Endothelial cell of umbilical vein (primary cell): ENCODE data around the gene RBKS. TPM values are rescaled to one million over a fixed set of nuclear protein-coding genes. Genes with fewer than 3 reads are reported as not detected.

Source experiments
- BruUV-seq: library from RNA; stranded (reverse); fragments of 400-500 nt; replicated peaks from 2 replicates; lab custom pipeline; 2021; lab: Mats Ljungman, UMichigan
- CTCF ChIA-PET: fragments of 300-600, 350-600 bp; sonication (Branson Sonifier 250); formaldehyde crosslinking; loops from one replicate; lab custom pipeline; 2021; ENCODE audit warnings: antibody characterized with exemption, inconsistent platforms; lab: Charles Lee
- POLR2A ChIA-PET: fragments of 300-600, 350-600 bp; sonication (Branson Sonifier 250); formaldehyde crosslinking; loops from one replicate; lab custom pipeline; 2021; ENCODE audit warnings: antibody characterized with exemption, inconsistent platforms; lab: Charles Lee
- DNase-seq: peaks from one replicate; pipeline ENCODE4 v3.0.0-alpha.2; 2011; ENCODE audit warnings: low read depth, low spot score
- FAIRE-seq: peaks from 2 replicates; lab custom pipeline; 2011; peaks lifted over from hg19 to GRCh38; lab: Jason Lieb, UNC
- H2AFZ ChIP-seq: 2 replicates; pipeline ENCODE4 v1.6.0; 2012; ENCODE audit warnings: low read depth, low read length, control low read depth, inconsistent platforms
- H3K27ac ChIP-seq: 2 replicates; pipeline ENCODE4 v1.5.1; 2011; ENCODE audit warnings: low read depth, mild to moderate bottlenecking, control low read depth, low read length, moderate library complexity; ENCODE audit not compliant: insufficient read depth
- H3K27me3 ChIP-seq, 2 experiments: 2 replicates each; pipeline versions ENCODE4 v1.6.0 to v1.6.1; 2011; ENCODE audit warnings: low read length in 2 of 2, mixed read lengths in 1 of 2; ENCODE audit not compliant: control insufficient read depth in 2 of 2, insufficient read depth in 2 of 2
- H3K36me3 ChIP-seq, 2 experiments: 2 replicates in 1 of 2; 3 replicates in 1 of 2; pipeline ENCODE4 v1.5.1; 2011; ENCODE audit warnings: low read length in 2 of 2, mild to moderate bottlenecking in 1 of 2, moderate library complexity in 1 of 2; ENCODE audit not compliant: control insufficient read depth in 2 of 2, insufficient read depth in 2 of 2; ENCODE audit errors: extremely low read depth in 1 of 2
- H3K4me1 ChIP-seq: 3 replicates; pipeline ENCODE4 v1.5.1; 2011; ENCODE audit warnings: mild to moderate bottlenecking, low read length; ENCODE audit not compliant: control insufficient read depth, insufficient read depth; ENCODE audit errors: extremely low read depth
- H3K4me2 ChIP-seq: 2 replicates; pipeline ENCODE4 v1.6.1; 2011; ENCODE audit warnings: low read length, control low read depth, mixed read lengths; ENCODE audit not compliant: insufficient read depth
- H3K4me3 ChIP-seq, 3 experiments: fragments of 200-600 bp in 1 of 3; sonication (generic), shearing (Covaris generic) in 1 of 3; replicated peaks in 1 of 3; 2 replicates each; pipeline ENCODE4 v1.5.1; 2011 to 2016; ENCODE audit warnings: control low read depth in 3 of 3, low read length in 3 of 3, mild to moderate bottlenecking in 2 of 3, inconsistent platforms in 1 of 3, low read depth in 1 of 3, moderate library complexity in 1 of 3; ENCODE audit not compliant: insufficient read depth in 1 of 3
- H3K79me2 ChIP-seq: 2 replicates; pipeline ENCODE4 v1.6.0; 2012; ENCODE audit warnings: low read length, inconsistent platforms; ENCODE audit not compliant: control insufficient read depth, insufficient read depth
- H3K9ac ChIP-seq: replicated peaks from 2 replicates; pipeline ENCODE3; 2011; ENCODE audit warnings: low read length, control low read depth; ENCODE audit not compliant: insufficient read depth; ENCODE audit errors: extremely low read depth
- H3K9me1 ChIP-seq: replicated peaks from 3 replicates; pipeline ENCODE4 v1.6.0; 2011; ENCODE audit warnings: mild to moderate bottlenecking, low read length; ENCODE audit not compliant: control insufficient read depth, insufficient read depth; ENCODE audit errors: extremely low read depth
- H3K9me3 ChIP-seq: replicated peaks from 2 replicates; pipeline ENCODE4 v1.5.1; 2012; ENCODE audit warnings: low read length, inconsistent platforms; ENCODE audit not compliant: control insufficient read depth, insufficient read depth
- H4K20me1 ChIP-seq: replicated peaks from 2 replicates; pipeline ENCODE3; 2011; ENCODE audit warnings: mild to moderate bottlenecking, low read length; ENCODE audit not compliant: control insufficient read depth, insufficient read depth; ENCODE audit errors: extremely low read depth
- CTCF ChIP-seq, 2 donors: IDR thresholded peaks; 1 replicate in 1 of 2; 2 replicates in 1 of 2; pipeline ENCODE4 v1.5.1; 2011; ENCODE audit warnings: low read length in 2 of 2, mild to moderate bottlenecking in 2 of 2, moderate library complexity in 2 of 2, control low read depth in 1 of 2, inconsistent platforms in 1 of 2, low read depth in 1 of 2; ENCODE audit not compliant: insufficient read depth in 1 of 2; ENCODE audit errors: extremely low read depth in 1 of 2
- FOS ChIP-seq: IDR thresholded peaks from 2 replicates; pipeline ENCODE4 v1.6.1; 2011; ENCODE audit warnings: mild to moderate bottlenecking, low read length, moderate library complexity, borderline replicate concordance; ENCODE audit not compliant: insufficient read depth
- GATA2 ChIP-seq: IDR thresholded peaks from 2 replicates; pipeline ENCODE4 v1.7.0; 2011; ENCODE audit warnings: low read depth, mild to moderate bottlenecking, moderate library complexity, mixed read lengths, low read length; ENCODE audit not compliant: insufficient read length, insufficient read depth
- JUN ChIP-seq: IDR thresholded peaks from 2 replicates; pipeline ENCODE4 v1.6.1; 2011; ENCODE audit warnings: borderline replicate concordance, low read depth; ENCODE audit not compliant: insufficient read length, insufficient read depth
- MAX ChIP-seq: IDR thresholded peaks from 2 replicates; pipeline ENCODE4 v1.6.1; 2011; ENCODE audit not compliant: insufficient read depth, insufficient read length
- MYC ChIP-seq: IDR thresholded peaks from one replicate; pipeline ENCODE4 v1.6.1; 2011; ENCODE audit warnings: mild to moderate bottlenecking, low read depth, low read length
- POLR2A ChIP-seq: IDR thresholded peaks from 2 replicates; pipeline ENCODE4 v1.6.1; 2012; ENCODE audit warnings: low read depth, mild to moderate bottlenecking, control low read depth, low read length
- POLR2AphosphoS5 ChIP-seq: IDR thresholded peaks from 2 replicates; pipeline ENCODE4 v1.6.1; 2012; ENCODE audit warnings: low read depth, mild to moderate bottlenecking, control low read depth, low read length, moderate library complexity; ENCODE audit not compliant: insufficient read depth
- dilution Hi-C: fragments of 300-500 bp; cut with MboI; formaldehyde crosslinking; loops from one replicate; pipeline ENCODE4 v1.15.0; 2019; ENCODE audit warnings: low sequenced_read_pairs; ENCODE audit not compliant: extremely low pct_ligation_motif_present
- intact Hi-C: fragments of 100-400 bp; cut with micrococcal nuclease; formaldehyde crosslinking; loops from one replicate; pipeline ENCODE4 v1.10.0; 2022
- polyA plus RNA-seq, 4 experiments: library from polyadenylated mRNA; depleted of rRNA in 3 of 4; stranded (reverse) in 3 of 4; unstranded in 1 of 4; fragments of >200 nt; gene quantifications; 2 replicates each; pipeline versions ENCODE4 v1.2.1 to v1.2.3, GENCODE V29; 2011 to 2012; ENCODE audit warnings: missing spikeins in 1 of 4
- total RNA-seq: library from RNA; stranded (reverse); gene quantifications from 2 replicates; pipeline ENCODE4 v1.2.3, GENCODE V29; 2021

RBKS gene
- total and polyA plus RNA-seq, 2 donors (not counting 3 experiments of a cell fraction or from before 2014, with no cell fraction given) = 0.64 to 1.8 TPM

- ChIA-PET POLR2A (no interaction called here), CTCF (interaction anchor here (1.0 to 1.2 kb wide), 4 partner anchors 12 to 133 kb away, joined by 3 read pairs; no protein-coding TSS in a partner anchor)
- intact Hi-C loops (no loop called here), dilution Hi-C loops (no loop called here)
- no peak overlapping the region for H3K9ac ChIP-seq
- H3K4me2 ChIP-seq = no peak overlapping the region
- H2AFZ ChIP-seq = no peak overlapping the region
- H3K27ac ChIP-seq = no peak overlapping the region
- FAIRE-seq (no peak), DNase-seq (peak; percentile 32)
- H3K36me3 ChIP-seq = peaks cover 0 to 3% of the 10 kb centered on the region in 2 experiments
- peaks cover 24% of the 10 kb centered on the region for H3K4me1 ChIP-seq
- no peaks in the 10 kb centered on the region for H3K9me1 ChIP-seq
- no peaks in the 10 kb centered on the region for H3K9me3 ChIP-seq
- no TSS peak for BruUV-seq
- no peaks in the 10 kb centered on the region for H3K27me3 ChIP-seq
- TF ChIP-seq POLR2AphosphoS5 (no peak), FOS (peak; percentile 64), MYC (no peak), JUN (peak; percentile 21)
- H4K20me1 ChIP-seq = no peaks in the 10 kb centered on the region
- no peak overlapping the region for H3K4me3 ChIP-seq
- H3K79me2 ChIP-seq = no peaks in the 10 kb centered on the region
Measured at GRCh38 chr2:27932396-27932795, 42.2 kb upstream of the RBKS start.

- Histone ChIP-seq H3K27me3 (no peaks in the 10 kb centered on the region), H3K9me3 (no peaks in the 10 kb centered on the region), H3K27ac (no peak overlapping the region), H3K79me2 (no peaks in the 10 kb centered on the region), H2AFZ (no peak overlapping the region), H3K36me3 (peaks cover 0 to 3% of the 10 kb centered on the region in 2 experiments), H3K4me1 (peaks cover 24% of the 10 kb centered on the region), H3K9me1 (no peaks in the 10 kb centered on the region), H4K20me1 (no peaks in the 10 kb centered on the region), H3K9ac (no peak overlapping the region), H3K4me3 (no peak overlapping the region), H3K4me2 (peak overlapping the region; percentile 58)
- FAIRE-seq (no peak), DNase-seq (peak; percentile 40)
- POLR2A ChIA-PET = no interaction called here
- CTCF ChIA-PET = interaction anchor here (0.8 to 1.2 kb wide), 4 partner anchors 11 to 132 kb away, joined by 3 to 4 read pairs (median 3); no protein-coding TSS in a partner anchor
- BruUV-seq = no TSS peak
- TF ChIP-seq GATA2 (peak; percentile 76), POLR2A (no peak), CTCF (IDR thresholded peaks at IDR 0.05; ENCODE audit: extremely low read depth in 1 of 2, insufficient read depth in 1 of 2, low read depth in 1 of 2, low read length in 2 of 2) (no peak), MAX (no peak), POLR2AphosphoS5 (peak; percentile 34)
- intact Hi-C loops = no loop called here
- dilution Hi-C loops = no loop called here
Measured at GRCh38 chr2:27931361-27931950, 41.3 kb upstream of the RBKS start.
